HG03575 (cell line): ENCODE measurements around the gene EME2.

Experiments
- ATAC-seq: cut with Tn5 transposase; IDR thresholded peaks from one replicate; pipeline ENCODE4 v1.9.1; 2021; ENCODE audit not compliant: unreplicated experiment, insufficient number of reproducible peaks, low FRiP score; ENCODE audit errors: extremely low read depth

The EME2 gene

GRCh38 chr16:1807626-1808025 is 35.0 kb downstream of the EME2 start:
- ATAC-seq = no peak

GRCh38 chr16:1808691-1809090 is 36.1 kb downstream of the EME2 start:
- no peak for ATAC-seq

- ATAC-seq = no peak
These were observed 36.7 kb downstream of the EME2 start for GRCh38 chr16:1809281-1809801.

- ATAC-seq = no peak
These were observed 37.5 kb downstream of the EME2 start for GRCh38 chr16:1810106-1810505.

- no peak for ATAC-seq
These were observed 37.9 kb downstream of the EME2 start for GRCh38 chr16:1810536-1810935.

- ATAC-seq = no peak
These were observed 40.1 kb downstream of the EME2 start for GRCh38 chr16:1812732-1813163.

GRCh38 chr16:1815461-1815860 is 42.9 kb downstream of the EME2 start:
- ATAC-seq = no peak

- ATAC-seq = no peak
These were observed 44.0 kb downstream of the EME2 start for GRCh38 chr16:1816396-1817275.

- no peak for ATAC-seq
These were observed 44.6 kb downstream of the EME2 start for GRCh38 chr16:1817276-1817589.

GRCh38 chr16:1817716-1818115 is 45.1 kb downstream of the EME2 start:
- ATAC-seq = no peak

- ATAC-seq = no peak
These were observed 45.7 kb downstream of the EME2 start for GRCh38 chr16:1818204-1818872.

- no peak for ATAC-seq
These were observed 46.4 kb downstream of the EME2 start for GRCh38 chr16:1818873-1819525.

- ATAC-seq = no peak
These were observed 47.0 kb downstream of the EME2 start for GRCh38 chr16:1819611-1820010.

- ATAC-seq = no peak
These were observed 47.7 kb downstream of the EME2 start for GRCh38 chr16:1820096-1820945.

- ATAC-seq = no peak
These were observed 48.3 kb downstream of the EME2 start for GRCh38 chr16:1820946-1821290.

- ATAC-seq = no peak
These were observed 49.4 kb downstream of the EME2 start for GRCh38 chr16:1821861-1822611.

GRCh38 chr16:1822801-1823200 is 50.2 kb downstream of the EME2 start:
- no peak for ATAC-seq

- ATAC-seq = no peak
These were observed 51.2 kb downstream of the EME2 start for GRCh38 chr16:1823821-1824220.
